OCI-LY3 (cell line): ENCODE data around the gene KRT85.

ENCODE experiments used
- EZH2phosphoT487 ChIP-seq: fragments of 200-600 bp; shearing (Covaris generic); IDR thresholded peaks from 2 replicates; pipeline ENCODE4 v1.6.1; 2018; ENCODE audit warnings: antibody characterized with exemption, mixed run types, low read depth
- TF ChIP-seq, protein P1 (sequence below): fragments of 200-600, 300-600 bp; sonication (generic); IDR thresholded peaks from 2 replicates; pipeline ENCODE4 v1.5.1; 2014; ENCODE audit warnings: antibody characterized with exemption, low read length, low read depth

DNA sequence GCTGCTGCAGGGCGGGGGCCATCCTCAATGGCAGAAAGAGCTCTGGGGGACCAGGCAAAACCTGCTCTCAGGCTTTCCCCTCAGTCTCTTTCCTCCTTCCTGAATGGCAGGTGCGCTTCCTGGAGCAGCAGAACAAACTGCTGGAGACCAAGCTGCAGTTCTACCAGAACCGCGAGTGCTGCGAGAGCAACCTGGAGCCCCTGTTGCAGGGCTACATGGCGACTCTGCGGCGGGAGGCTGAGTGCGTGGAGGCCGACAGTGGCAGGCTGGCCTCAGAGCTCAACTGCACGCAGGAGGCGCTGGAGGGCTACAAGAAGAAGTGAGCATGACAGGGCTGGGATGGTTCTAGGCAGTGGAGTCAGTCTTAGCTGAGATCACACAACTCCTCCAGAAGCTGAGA, 23.2 kb downstream of the KRT85 start:
- TF ChIP-seq EZH2phosphoT487: no peak
- TF ChIP-seq, protein P1, sequence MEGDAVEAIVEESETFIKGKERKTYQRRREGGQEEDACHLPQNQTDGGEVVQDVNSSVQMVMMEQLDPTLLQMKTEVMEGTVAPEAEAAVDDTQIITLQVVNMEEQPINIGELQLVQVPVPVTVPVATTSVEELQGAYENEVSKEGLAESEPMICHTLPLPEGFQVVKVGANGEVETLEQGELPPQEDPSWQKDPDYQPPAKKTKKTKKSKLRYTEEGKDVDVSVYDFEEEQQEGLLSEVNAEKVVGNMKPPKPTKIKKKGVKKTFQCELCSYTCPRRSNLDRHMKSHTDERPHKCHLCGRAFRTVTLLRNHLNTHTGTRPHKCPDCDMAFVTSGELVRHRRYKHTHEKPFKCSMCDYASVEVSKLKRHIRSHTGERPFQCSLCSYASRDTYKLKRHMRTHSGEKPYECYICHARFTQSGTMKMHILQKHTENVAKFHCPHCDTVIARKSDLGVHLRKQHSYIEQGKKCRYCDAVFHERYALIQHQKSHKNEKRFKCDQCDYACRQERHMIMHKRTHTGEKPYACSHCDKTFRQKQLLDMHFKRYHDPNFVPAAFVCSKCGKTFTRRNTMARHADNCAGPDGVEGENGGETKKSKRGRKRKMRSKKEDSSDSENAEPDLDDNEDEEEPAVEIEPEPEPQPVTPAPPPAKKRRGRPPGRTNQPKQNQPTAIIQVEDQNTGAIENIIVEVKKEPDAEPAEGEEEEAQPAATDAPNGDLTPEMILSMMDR: no peak
